Stimulated activated CD8-positive, alpha-beta memory T cell treated with anti-CD3 and anti-CD28 coated beads, Interleukin-4, amount 100 ng/mL, for 48 hours (primary cell): ENCODE results near the gene RHBDF2.
A peak's percentile ranks its signal among the peaks of the same experiment; 100 is the strongest.

Experiments used
- DNase-seq: peaks from one replicate; pipeline ENCODE4 v3.0.0-alpha.2; 2020

Gene RHBDF2

GRCh38 chr17:76477576-76477975 is 23.6 kb downstream of the RHBDF2 start:
- no peak for DNase-seq

GRCh38 chr17:76476736-76477135 is 24.5 kb downstream of the RHBDF2 start:
- DNase-seq, result no peak

- no peak for DNase-seq
These were observed 25.9 kb downstream of the RHBDF2 start for GRCh38 chr17:76475302-76475701.

- DNase-seq, result no peak
These were observed 26.3 kb downstream of the RHBDF2 start for GRCh38 chr17:76474894-76475293.

GRCh38 chr17:76474238-76474637 is 27.0 kb downstream of the RHBDF2 start:
- DNase-seq, result no peak

- no peak for DNase-seq
These were observed 27.7 kb downstream of the RHBDF2 start for GRCh38 chr17:76473541-76473985.

- DNase-seq, result no peak
These were observed 28.5 kb downstream of the RHBDF2 start for GRCh38 chr17:76472726-76473125.

- DNase-seq, result no peak
These were observed 29.0 kb downstream of the RHBDF2 start for GRCh38 chr17:76472258-76472645.

GRCh38 chr17:76471498-76472257 is 29.5 kb downstream of the RHBDF2 start:
- no peak for DNase-seq

- no peak for DNase-seq
These were observed 31.1 kb downstream of the RHBDF2 start for GRCh38 chr17:76469991-76470739.

- no peak for DNase-seq
These were observed 31.9 kb downstream of the RHBDF2 start for GRCh38 chr17:76469076-76469990.

- DNase-seq, result no peak
These were observed 32.6 kb downstream of the RHBDF2 start for GRCh38 chr17:76468634-76469010.

- DNase-seq, result no peak
These were observed 33.2 kb downstream of the RHBDF2 start for GRCh38 chr17:76467809-76468633.

GRCh38 chr17:76467366-76467765 is 33.9 kb downstream of the RHBDF2 start, which contains the start of gene AANAT:
Gene AANAT (plus strand): TSS chr17:76467603. CDS start chr17:76468747, 1,144 bp downstream.
- DNase-seq, result no peak

GRCh38 chr17:76466775-76467130 is 34.5 kb downstream of the RHBDF2 start:
- DNase-seq, result no peak

GRCh38 chr17:76462556-76463290 is 38.5 kb downstream of the RHBDF2 start:
- no peak for DNase-seq

GRCh38 chr17:76461765-76462555 is 39.3 kb downstream of the RHBDF2 start:
- DNase-seq, result no peak

- no peak for DNase-seq
These were observed 41.5 kb downstream of the RHBDF2 start for GRCh38 chr17:76459674-76460073.

GRCh38 chr17:76458580-76459490 is 42.4 kb downstream of the RHBDF2 start:
- peak; percentile 40 for DNase-seq

GRCh38 chr17:76453431-76453743 is 47.8 kb downstream of the RHBDF2 start:
- no peak for DNase-seq
